Erythroblast (primary cell): Measurements from ENCODE around the gene DLG2.
A peak's percentile ranks its signal among the peaks of the same experiment; 100 is the strongest.

ENCODE experiments used
- DNase-seq, 2 experiments: peaks; one replicate each; lab custom pipeline; 2025; lab: John Stamatoyannopoulos, UW
- GATA1 ChIP-seq: IDR thresholded peaks from 2 replicates; pipeline ENCODE4 v1.6.1; 2011; ENCODE audit warnings: low read depth, mild to moderate bottlenecking, control low read depth, low read length, moderate library complexity
- POLR2A ChIP-seq: IDR thresholded peaks from 2 replicates; pipeline ENCODE4 v1.6.1; 2011; ENCODE audit warnings: mild to moderate bottlenecking, low read length

The DLG2 gene

DNA sequence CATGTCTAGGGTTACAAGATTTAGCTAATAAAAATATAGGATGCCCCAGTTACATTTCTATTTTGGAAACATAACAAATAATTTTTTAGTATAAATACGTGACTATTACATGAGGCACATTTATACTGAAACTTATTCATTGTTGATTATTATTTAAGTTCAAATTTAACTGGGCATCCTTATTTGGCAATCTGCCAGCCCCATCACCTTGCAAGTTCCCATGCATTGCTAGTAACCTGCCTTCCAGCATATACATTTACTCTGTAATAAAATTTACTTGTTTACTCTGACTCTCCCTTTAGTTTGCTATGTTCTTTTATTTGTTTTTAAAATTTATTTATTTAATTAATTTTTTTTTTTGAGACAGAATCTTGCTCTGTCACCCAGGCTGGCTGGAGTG lies 1686.1 kb downstream of the DLG2 start:
- TF ChIP-seq POLR2A (no peak), GATA1 (no peak)
- DNase-seq = peak in 1 of 2 experiments; percentile 1

DNA sequence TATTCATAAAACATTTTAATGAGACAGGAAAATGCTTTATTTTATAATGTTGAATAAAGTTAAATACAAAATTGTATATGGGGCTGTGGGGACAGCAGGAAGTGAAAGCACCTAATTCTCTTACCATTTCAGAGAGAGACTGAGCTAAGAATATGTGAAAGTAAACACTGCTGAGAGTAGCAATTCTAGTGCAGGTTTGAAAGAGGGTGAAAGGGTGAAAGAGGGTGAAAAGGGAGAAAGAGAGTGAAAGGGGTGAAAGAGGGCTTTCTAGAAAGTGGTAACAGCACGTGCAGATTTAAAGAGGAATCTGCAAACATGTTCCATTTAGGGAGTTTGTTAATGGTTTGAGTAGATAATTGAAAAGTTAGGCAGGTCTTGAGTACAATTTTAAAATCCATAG lies 1689.0 kb downstream of the DLG2 start:
- no peak for DNase-seq
- TF ChIP-seq POLR2A = no peak
- TF ChIP-seq GATA1 = no peak

DNA sequence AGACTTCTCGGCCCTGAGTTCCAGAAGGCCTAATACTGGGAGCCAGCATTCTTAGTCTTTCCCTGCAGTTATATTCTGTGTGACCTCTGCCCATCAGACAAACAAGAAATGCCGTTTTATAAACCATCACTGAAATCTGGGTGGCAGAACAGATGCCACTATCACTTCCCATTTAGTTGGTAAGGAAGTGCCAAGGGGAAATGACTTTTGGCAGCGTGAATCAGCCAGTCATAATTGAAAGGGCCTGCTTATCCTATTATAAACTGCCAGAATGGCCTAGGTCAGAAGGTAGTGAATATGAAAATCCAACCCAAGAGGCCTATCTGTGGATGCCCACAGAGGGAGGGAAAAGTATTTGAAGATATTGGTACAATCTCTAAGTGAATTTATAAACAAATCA lies 1694.1 kb downstream of the DLG2 start:
- TF ChIP-seq GATA1 = no peak
- no peak for TF ChIP-seq POLR2A
- no peak for DNase-seq

DNA sequence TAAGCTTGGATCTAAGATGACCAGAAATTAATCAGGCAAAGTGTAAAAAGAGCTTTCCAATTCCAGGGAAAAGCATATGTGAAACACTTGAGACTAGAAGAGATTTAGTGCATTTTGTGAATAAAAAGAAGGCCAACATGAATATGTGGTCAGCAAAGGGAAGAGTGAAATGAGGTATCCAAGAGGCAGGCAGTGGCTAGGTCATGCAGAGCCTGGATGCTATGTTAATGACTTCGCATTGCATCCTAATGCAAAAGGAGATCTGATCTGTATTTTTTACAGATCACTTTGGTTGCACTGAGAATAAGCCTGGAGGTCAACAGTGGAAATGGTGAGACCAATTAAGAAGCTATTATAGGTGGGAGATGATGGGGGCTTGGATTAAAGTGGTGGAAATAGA lies 1699.7 kb downstream of the DLG2 start:
- no peak for TF ChIP-seq POLR2A
- TF ChIP-seq GATA1 = no peak
- DNase-seq = no peak

DNA sequence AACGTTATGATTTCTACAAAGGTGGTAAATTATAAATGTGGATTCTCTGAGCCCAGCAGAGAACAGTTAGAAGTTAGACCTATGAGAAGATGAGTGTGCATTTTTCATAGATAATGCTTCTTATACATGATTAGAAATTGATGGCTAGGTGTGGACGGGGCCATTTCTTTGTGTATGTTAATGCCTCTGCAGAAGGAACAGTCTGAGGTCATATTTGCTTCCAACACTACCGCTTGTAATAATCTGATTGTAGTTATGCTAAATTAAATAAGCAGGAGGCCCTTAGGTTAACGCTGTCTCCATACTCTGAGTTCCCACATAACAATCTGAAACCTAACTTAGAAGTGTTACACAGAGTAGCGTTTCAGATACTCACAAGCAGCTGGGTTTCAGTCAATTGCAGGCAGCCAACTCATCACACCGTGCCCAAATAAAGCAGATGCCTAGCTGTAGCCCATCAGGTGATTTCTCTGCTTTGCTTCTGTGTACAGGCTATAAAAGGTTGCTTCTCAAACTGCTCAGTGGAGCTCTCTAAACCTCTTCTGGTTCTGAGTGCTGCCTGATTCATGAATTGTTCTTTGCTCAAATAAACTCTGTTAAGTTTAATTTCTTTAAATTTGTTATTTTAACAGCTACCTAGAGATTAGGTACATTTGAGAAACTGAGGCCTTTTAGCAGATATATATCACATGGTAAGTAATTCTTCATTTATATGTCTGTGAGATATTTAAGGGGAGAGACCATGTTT lies 1702.2 kb downstream of the DLG2 start:
- DNase-seq = no peak
- TF ChIP-seq POLR2A (no peak), GATA1 (no peak)

DNA sequence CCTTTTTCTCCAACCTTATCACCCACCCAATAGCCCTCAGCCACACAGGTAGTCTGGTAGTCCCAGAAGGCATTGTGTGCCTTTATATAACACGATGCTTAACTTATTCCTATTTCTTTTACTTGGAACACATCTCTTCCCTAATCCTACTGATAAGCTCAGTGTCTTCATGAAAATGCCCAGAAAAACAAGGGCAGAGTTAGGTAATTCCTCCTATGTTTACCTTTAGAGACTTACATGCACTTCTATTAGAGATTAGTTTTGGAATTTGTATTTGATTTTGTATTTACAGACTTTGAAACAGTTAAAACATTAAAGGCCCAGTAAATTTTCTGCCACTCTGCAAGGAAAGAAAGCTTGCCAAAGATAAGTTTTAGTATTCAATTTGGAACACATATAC lies 1703.2 kb downstream of the DLG2 start:
- TF ChIP-seq GATA1 (no peak), POLR2A (no peak)
- no peak for DNase-seq

DNA sequence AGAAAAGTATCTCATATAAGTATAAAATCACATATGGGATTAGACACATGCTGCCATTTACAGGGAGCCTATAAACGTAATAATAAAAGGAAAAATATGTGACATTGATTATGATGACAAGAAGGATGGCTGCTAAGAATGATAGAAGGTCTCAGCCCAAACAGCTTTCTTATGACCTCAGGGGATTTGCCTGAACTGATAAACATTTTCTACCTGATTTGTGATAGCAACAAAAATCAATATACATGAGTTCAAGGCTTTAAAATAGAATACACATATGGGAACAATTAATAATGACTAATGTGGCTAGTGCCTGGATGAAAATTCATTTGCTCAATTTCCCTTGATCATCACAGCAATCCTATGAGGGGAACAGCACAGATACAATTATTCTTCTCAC lies 1704.2 kb downstream of the DLG2 start:
- no peak for DNase-seq
- no peak for TF ChIP-seq POLR2A
- no peak for TF ChIP-seq GATA1

DNA sequence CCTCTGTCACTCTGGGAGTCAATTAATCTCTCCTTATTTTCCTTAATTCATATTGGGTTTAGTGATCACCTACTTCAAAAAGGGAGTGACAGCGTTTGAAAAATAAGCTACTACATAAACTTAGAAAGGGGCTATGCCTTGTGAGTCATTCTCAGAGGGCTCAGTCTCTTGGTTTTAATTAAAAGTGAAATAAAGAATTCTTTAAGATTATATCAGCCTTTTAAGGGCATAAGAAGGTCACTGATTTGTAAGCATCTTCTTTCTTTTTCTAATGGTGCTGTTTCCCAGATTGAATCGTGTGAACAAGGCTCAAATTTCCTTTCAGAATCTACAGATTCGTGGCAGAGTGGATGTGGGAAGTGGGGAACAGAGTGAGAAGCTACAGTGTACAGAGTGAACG lies 1704.8 kb downstream of the DLG2 start:
- TF ChIP-seq POLR2A (no peak), GATA1 (no peak)
- no peak for DNase-seq

DNA sequence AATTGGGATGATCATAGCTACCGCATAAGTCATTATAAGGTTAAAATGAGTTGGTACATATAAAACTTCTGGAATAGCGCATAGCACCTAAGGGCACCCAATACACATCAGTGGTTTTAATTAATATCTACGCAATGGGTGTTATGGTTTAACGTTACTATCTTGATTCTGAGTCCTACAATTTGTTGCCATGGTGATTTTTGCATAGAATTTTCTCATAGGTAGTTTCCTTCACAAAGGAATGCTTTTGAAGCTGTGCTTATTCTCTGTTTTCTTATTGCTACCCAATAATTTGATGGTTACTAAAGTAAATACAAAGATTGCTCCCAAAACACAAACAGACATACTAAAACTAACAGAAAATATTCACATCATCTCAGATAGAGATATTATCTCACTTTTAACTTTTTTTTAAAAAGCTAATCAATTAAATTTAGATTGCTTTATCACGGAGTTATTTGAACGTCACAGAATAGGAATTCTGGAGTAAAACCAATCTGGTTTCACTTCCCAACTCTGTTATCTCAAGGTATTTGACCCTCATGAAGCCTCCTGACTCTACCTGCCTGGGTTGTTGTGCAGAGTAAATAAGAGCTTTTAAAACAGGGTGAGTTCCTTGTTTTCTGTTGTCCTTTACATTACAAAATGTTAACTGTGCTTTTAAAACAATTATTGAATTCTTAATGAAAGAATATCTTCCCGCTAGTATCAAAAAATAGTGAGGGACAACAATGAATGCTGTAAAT lies 1705.5 kb downstream of the DLG2 start:
- no peak for DNase-seq
- TF ChIP-seq GATA1 (no peak), POLR2A (no peak)

DNA sequence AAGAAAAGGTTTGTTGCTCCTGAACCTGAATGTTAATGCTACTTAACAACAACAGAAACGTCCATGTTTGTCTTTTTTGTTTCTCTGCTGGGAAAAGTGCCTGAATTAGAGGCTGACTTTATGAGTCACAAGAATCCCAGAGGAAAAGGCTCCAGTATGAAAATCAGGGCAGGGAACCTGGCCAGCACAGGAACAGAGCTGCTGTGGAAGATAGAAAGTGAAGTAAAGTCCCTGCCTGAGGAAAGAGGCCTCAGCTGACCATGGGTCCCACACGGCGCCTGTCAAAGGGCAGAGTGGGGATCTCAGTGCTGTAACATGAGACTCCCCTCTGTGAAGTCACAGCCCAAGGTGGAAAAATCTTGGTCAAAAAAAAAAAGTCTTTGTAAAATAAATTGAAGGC lies 1708.7 kb downstream of the DLG2 start:
- no peak for DNase-seq
- TF ChIP-seq GATA1 (no peak), POLR2A (no peak)

DNA sequence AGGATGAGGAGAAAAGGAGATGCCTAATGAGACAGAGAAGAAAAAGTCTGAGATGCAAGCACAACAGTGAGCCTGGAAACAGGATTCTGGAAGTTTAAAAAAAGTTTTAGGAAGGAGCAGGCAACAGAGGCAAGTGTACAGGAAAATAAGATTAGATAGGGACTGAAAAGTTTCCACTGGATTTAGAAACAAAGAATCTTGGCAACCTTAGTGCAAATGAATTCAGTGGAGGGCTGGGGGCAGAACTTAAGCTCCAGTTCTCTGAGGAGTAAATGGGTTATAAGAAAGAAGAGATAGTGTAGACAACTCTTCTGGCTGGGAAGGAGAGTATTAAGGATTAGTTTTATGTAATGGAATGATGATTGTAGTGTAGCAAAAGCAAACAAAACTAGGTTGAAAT lies 1712.1 kb downstream of the DLG2 start:
- no peak for TF ChIP-seq GATA1
- TF ChIP-seq POLR2A = no peak
- DNase-seq = no peak

DNA sequence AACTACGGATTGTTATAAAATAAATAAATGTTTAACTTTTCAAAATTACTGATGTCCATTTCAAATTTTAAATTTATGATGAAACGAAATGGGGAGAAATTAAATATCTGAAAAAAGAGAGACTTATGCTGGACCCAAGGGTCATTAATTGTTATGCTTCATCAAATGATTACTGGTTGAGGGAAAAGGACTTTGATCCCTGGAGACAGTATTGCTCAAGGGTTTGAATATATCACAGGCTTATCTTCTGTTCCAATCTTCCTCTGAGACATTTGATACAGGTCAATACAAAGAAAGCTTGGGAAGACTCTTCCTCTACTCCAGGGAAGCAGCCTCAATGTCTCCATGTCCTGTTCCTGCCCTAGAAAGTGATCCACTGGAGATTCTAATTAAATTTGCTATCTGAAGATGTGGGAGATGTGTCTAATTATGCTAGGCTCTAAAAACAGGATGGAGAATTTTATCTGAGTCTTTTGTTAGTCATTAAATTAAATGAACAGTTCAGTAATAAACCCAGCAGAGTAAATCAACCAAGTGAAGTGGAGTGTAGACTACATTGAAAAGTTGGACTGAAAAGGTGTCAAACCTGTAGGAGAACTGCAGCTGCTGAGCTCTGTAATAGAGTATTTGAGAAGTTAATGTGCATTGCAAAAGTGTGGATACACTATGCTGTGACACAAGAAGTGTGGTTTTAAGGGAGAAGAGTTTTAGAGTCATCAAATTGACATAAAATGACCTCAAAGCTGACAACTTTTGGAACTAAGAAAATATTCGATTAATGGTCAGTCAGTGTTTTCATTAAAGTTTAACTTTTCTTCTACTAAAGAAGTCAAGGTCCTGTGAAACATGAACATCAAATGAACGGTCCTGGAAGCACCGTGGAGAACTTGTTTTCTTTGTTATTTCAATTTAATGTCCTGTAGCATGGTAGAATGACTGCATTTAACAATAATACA lies 1717.3 kb downstream of the DLG2 start:
- no peak for TF ChIP-seq GATA1
- TF ChIP-seq POLR2A = no peak
- DNase-seq = no peak

DNA sequence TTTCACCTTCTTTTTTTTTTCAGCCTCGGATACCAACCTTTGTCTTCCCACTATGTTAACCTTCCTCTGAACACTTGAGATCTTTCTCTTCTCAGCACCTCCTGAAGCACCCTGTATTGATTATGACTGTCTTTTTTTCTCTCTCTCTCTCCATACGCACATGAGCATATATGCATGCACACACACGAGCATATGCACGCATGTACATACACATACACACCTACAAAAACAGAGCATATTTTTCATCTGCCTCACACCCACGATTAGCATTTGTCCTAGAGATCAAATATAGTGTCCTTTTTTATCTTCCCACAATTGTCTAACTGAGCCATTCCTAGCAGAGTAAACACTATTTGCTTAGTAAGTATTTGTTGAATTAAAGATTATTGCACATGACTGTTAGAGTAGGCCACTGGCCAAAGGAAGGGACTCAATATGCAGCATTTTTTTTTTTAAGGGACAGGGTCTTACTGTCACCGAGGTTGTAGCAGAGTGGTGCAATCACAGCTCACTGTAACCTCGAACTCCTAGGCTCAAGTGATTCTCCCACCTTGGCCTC lies 1718.8 kb downstream of the DLG2 start:
- no peak for TF ChIP-seq POLR2A
- TF ChIP-seq GATA1 = no peak
- no peak for DNase-seq
